Keratinocyte (primary cell): ENCODE results near the gene LAD1. TPM values are rescaled to one million over a fixed set of nuclear protein-coding genes. Genes with fewer than 3 reads are reported as not detected.
A peak's percentile ranks its signal among the peaks of the same experiment; 100 is the strongest.

Experiments
- DNase-seq: peaks from one replicate; pipeline ENCODE4 v3.0.0-alpha.2; 2011; ENCODE audit warnings: low read depth, missing footprints, low spot score
- FAIRE-seq: peaks from 2 replicates; lab custom pipeline; 2011; peaks lifted over from hg19 to GRCh38; lab: Jason Lieb, UNC
- H2AFZ ChIP-seq: 2 replicates; pipeline ENCODE4 v1.6.0; 2012; ENCODE audit warnings: low read length, control low read depth, inconsistent platforms; ENCODE audit not compliant: control insufficient read depth
- H3K27ac ChIP-seq: 2 replicates; pipeline ENCODE4 v1.5.1; 2011; ENCODE audit warnings: low read length; ENCODE audit not compliant: control insufficient read depth, insufficient read depth
- H3K27me3 ChIP-seq: 3 replicates; pipeline ENCODE4 v1.6.0; 2011; ENCODE audit warnings: low read length; ENCODE audit not compliant: control insufficient read depth, insufficient read depth; ENCODE audit errors: extremely low read depth
- H3K36me3 ChIP-seq, 2 experiments: 2 replicates in 1 of 2; 3 replicates in 1 of 2; pipeline ENCODE4 v1.5.1; 2011; ENCODE audit warnings: low read length in 2 of 2, mild to moderate bottlenecking in 1 of 2; ENCODE audit not compliant: control insufficient read depth in 2 of 2, insufficient read depth in 2 of 2; ENCODE audit errors: extremely low read depth in 1 of 2
- H3K4me1 ChIP-seq: 3 replicates; pipeline ENCODE4 v1.5.1; 2011; ENCODE audit warnings: low read length; ENCODE audit not compliant: control insufficient read depth, insufficient read depth; ENCODE audit errors: extremely low read depth
- H3K4me2 ChIP-seq: 3 replicates; pipeline ENCODE4 v1.6.0; 2011; ENCODE audit warnings: low read depth, low read length; ENCODE audit not compliant: control insufficient read depth, insufficient read depth; ENCODE audit errors: extremely low read depth
- H3K4me3 ChIP-seq, 3 experiments: fragments of 200-600 bp in 1 of 3; sonication (generic) in 1 of 3; 2 replicates in 2 of 3; 3 replicates in 1 of 3; pipeline ENCODE4 v1.5.1; 2011 to 2016; ENCODE audit warnings: low read length in 3 of 3, mild to moderate bottlenecking in 3 of 3, control low read depth in 2 of 3, inconsistent platforms in 1 of 3, low read depth in 1 of 3, mixed read lengths in 1 of 3, mixed run types in 1 of 3, moderate library complexity in 1 of 3; ENCODE audit not compliant: control insufficient read depth in 2 of 3, insufficient read depth in 2 of 3; ENCODE audit errors: extremely low read depth in 1 of 3
- H3K79me2 ChIP-seq: 2 replicates; pipeline ENCODE4 v1.6.0; 2012; ENCODE audit warnings: low read length; ENCODE audit not compliant: control insufficient read depth, insufficient read depth
- H3K9ac ChIP-seq: 3 replicates; pipeline ENCODE4 v1.6.0; 2011; ENCODE audit warnings: low read length; ENCODE audit not compliant: control insufficient read depth, insufficient read depth; ENCODE audit errors: extremely low read depth
- H3K9me1 ChIP-seq: 3 replicates; pipeline ENCODE4 v1.6.0; 2011; ENCODE audit warnings: low read length; ENCODE audit not compliant: control insufficient read depth, insufficient read depth; ENCODE audit errors: extremely low read depth
- H3K9me3 ChIP-seq: 2 replicates; pipeline ENCODE4 v1.5.1; 2012; ENCODE audit warnings: low read depth, low read length; ENCODE audit not compliant: control insufficient read depth
- H4K20me1 ChIP-seq: 3 replicates; pipeline ENCODE4 v1.6.0; 2011; ENCODE audit warnings: low read length; ENCODE audit not compliant: control insufficient read depth, insufficient read depth; ENCODE audit errors: extremely low read depth
- CTCF ChIP-seq, 3 experiments: IDR thresholded peaks in 1 of 3; conservative IDR thresholded peaks in 1 of 3; optimal IDR thresholded peaks in 1 of 3; 2 replicates in 2 of 3; 3 replicates in 1 of 3; pipeline versions ENCODE3 to v1.5.1; 2011; ENCODE audit warnings: low read length in 3 of 3, mild to moderate bottlenecking in 3 of 3, moderate library complexity in 2 of 3, control low read depth in 1 of 3, inconsistent platforms in 1 of 3; ENCODE audit not compliant: insufficient read depth in 2 of 3; ENCODE audit errors: extremely low read depth in 1 of 3
- EZH2 ChIP-seq: IDR thresholded peaks from one replicate; pipeline ENCODE4 v1.6.1; 2012; ENCODE audit warnings: inconsistent platforms, mild to moderate bottlenecking, low read length, moderate library complexity
- dilution Hi-C: fragments of 300-500 bp; cut with MboI; formaldehyde crosslinking; loops from one replicate; pipeline ENCODE4 v1.7.0; 2020; ENCODE audit warnings: low sequenced_read_pairs; ENCODE audit not compliant: extremely low pct_ligation_motif_present
- polyA minus RNA-seq, 3 experiments: library from RNA; depleted of rRNA, polyadenylated mRNA; stranded (reverse); fragments of >200 nt; gene quantifications; 1 replicate in 1 of 3; 2 replicates in 1 of 3; 3 replicates in 1 of 3; pipeline ENCODE4 v1.2.3, GENCODE V29; 2011
- polyA plus RNA-seq, 5 experiments: library from polyadenylated mRNA; depleted of rRNA in 3 of 5; stranded (reverse) in 3 of 5; stranded (forward) in 1 of 5; unstranded in 1 of 5; fragments of >200 nt; gene quantifications; 1 replicate in 1 of 5; 2 replicates in 3 of 5; 3 replicates in 1 of 5; pipeline versions ENCODE4 v1.2.1 to v1.2.3, GENCODE V29; 2011 to 2012; ENCODE audit warnings: missing spikeins in 2 of 5, low read depth in 1 of 5, low replicate concordance in 1 of 5

Gene LAD1
- polyA plus RNA-seq = 82.4 to 140 TPM (median 82.9 TPM) in 3 replicates
- 248 TPM for polyA plus RNA-seq (2011; ENCODE audit: low read depth)
- polyA plus RNA-seq (2011; cell fraction: cytosol; rRNA removed) = 83.9 and 126 TPM in 2 replicates
- polyA plus RNA-seq (2011; cell fraction: nucleus; rRNA removed) = 92.0 and 120 TPM in 2 replicates
- 182 and 251 TPM in 2 replicates for polyA plus RNA-seq (2012; ENCODE audit: low replicate concordance)
- polyA minus RNA-seq = 61.3 to 158 TPM (median 119 TPM) in 3 replicates
- 119 TPM for polyA minus RNA-seq (2011; cell fraction: cytosol; rRNA and poly(A)+ RNA removed)
- 57.9 and 60.0 TPM in 2 replicates for polyA minus RNA-seq (2011; cell fraction: nucleus; rRNA and poly(A)+ RNA removed)

- Histone ChIP-seq H3K9ac (peak within 1 kb of the TSS; percentile 96), H3K27ac (peak within 1 kb of the TSS; percentile 90), H4K20me1 (peaks cover 6% of the 10 kb centered on the region), H3K27me3 (no peaks in the 10 kb centered on the region), H3K36me3 (peaks cover 5 to 17% of the 10 kb centered on the region in 2 experiments), H3K4me2 (peak within 1 kb of the TSS; percentile 92), H2AFZ (peak within 1 kb of the TSS; percentile 54), H3K4me1 (peaks cover 44% of the 10 kb centered on the region), H3K9me3 (no peaks in the 10 kb centered on the region), H3K4me3 (peak within 1 kb of the TSS; percentile 82 to 97 (median 92)), H3K9me1 (peaks cover 3% of the 10 kb centered on the region), H3K79me2 (peaks cover 54% of the 10 kb centered on the region)
- DNase-seq (no peak), FAIRE-seq (no peak)
- dilution Hi-C loops = no loop called here
- TF ChIP-seq EZH2 (no peak), CTCF (optimal IDR thresholded peaks at IDR 0.05 in 1 of 3, IDR thresholded peaks at IDR 0.05 in 1 of 3, conservative IDR thresholded peaks at IDR 0.05 in 1 of 3; ENCODE audit: extremely low read depth in 1 of 3, insufficient read depth in 2 of 3, low read length in 3 of 3) (no peak)
Measured at GRCh38 chr1:201399018-201399351, at the start of gene LAD1. TSS of gene LAD1 (minus strand) at chr1:201399324. CDS start at chr1:201399306, 18 bp downstream.

- Histone ChIP-seq H3K36me3 (no peaks in the 10 kb centered on the region), H3K27ac (peak overlapping the region; percentile 55), H4K20me1 (no peaks in the 10 kb centered on the region), H3K27me3 (no peaks in the 10 kb centered on the region), H2AFZ (peak overlapping the region; percentile 45), H3K4me2 (peak overlapping the region; percentile 64), H3K9me1 (no peaks in the 10 kb centered on the region), H3K79me2 (no peaks in the 10 kb centered on the region), H3K4me1 (peaks cover 14% of the 10 kb centered on the region), H3K9me3 (no peaks in the 10 kb centered on the region), H3K9ac (peak overlapping the region; percentile 54), H3K4me3 (peak overlapping the region in 1 of 3 experiments; percentile 41)
- TF ChIP-seq EZH2 = no peak
- TF ChIP-seq CTCF (optimal IDR thresholded peaks at IDR 0.05 in 1 of 3, IDR thresholded peaks at IDR 0.05 in 1 of 3, conservative IDR thresholded peaks at IDR 0.05 in 1 of 3; ENCODE audit: extremely low read depth in 1 of 3, insufficient read depth in 2 of 3, low read length in 3 of 3) = peak; percentile 78 to 97 (median 95)
- peak; percentile 73 for FAIRE-seq
- dilution Hi-C loops = no loop called here
- DNase-seq = no peak
Measured at GRCh38 chr1:201447903-201448871, 49.1 kb upstream of the LAD1 start.
